Measurements from ENCODE around the gene HCRTR1. TPM values are rescaled to one million over a fixed set of nuclear protein-coding genes. Genes with fewer than 3 reads are reported as not detected.

Gene HCRTR1
- total RNA-seq, 1 experiment from 2014 or later: not detected

DNA sequence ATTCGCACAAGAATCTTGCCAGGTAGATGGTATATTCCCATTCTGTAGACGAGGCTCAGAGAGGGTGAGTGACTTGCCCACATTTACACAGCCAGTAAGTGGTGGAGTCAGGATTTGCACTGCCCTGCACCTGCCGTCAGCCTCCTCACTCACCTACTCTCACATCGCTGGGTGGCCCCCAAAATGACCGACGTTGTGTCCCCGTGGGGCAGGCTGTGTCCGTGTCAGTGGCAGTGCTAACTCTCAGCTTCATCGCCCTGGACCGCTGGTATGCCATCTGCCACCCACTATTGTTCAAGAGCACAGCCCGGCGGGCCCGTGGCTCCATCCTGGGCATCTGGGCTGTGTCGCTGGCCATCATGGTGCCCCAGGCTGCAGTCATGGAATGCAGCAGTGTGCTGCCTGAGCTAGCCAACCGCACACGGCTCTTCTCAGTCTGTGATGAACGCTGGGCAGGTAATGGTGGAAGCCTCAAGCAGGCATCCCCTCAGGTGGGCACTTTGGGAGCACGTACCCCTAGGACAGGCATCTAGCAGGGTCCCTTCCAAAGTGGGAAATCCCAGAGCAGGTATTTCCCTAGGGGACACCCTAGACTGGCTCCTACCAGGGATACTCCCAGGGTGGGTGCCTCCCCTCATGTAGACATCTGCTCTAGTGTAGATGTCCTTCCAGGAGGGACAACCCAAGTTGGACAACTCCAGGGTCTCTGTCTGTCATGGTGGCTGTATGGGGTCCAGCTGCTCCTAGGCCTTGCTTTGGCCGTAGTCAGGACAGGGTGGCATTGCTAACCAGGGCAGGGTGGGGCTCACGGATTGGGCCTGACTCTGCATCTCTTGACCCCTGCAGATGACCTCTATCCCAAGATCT lies 3.4 kb downstream of the HCRTR1 start:
- Histone ChIP-seq H3K9ac (ENCODE audit: low read length) (no peak overlapping the region), H3K79me2 (ENCODE audit: low read length) (no peaks in the 10 kb centered on the region), H3K9me2 (replicated peaks; ENCODE audit: insufficient read depth, low read length) (no peaks in the 10 kb centered on the region), H2AFZ (ENCODE audit: low read length) (no peak overlapping the region), H3K4me2 (ENCODE audit: low read depth, low read length, poor library complexity, severe bottlenecking) (no peak overlapping the region), H4K20me1 (ENCODE audit: insufficient read depth, low read depth, low read length) (no peaks in the 10 kb centered on the region), H3K4me1 (ENCODE audit: low read length) (peaks cover 2% of the 10 kb centered on the region; the same call in 1 of the 2 replicates), H3K4me3 (ENCODE audit: low read length) (no peak overlapping the region), H3K36me3 (ENCODE audit: insufficient read depth, low read length) (no peaks in the 10 kb centered on the region), H3K27me3 (ENCODE audit: low read length) (no peaks in the 10 kb centered on the region), H3K27ac (ENCODE audit: low read length) (no peak overlapping the region), H3K9me3 (ENCODE audit: low read length) (no peaks in the 10 kb centered on the region)
- DNase-seq: no peak

DNA sequence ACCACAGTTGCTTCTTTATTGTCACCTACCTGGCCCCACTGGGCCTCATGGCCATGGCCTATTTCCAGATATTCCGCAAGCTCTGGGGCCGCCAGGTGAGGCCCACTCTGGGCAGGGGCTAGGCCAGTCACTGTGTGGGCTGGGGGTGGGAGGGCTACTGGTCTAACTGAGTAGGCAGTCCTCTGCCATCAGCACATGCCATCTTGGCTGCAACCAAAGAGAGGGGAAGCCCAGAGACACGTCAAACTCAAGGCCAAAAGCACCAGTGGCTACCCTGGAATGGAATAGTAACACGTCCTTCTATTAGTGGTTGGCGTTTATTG lies 4.0 kb downstream of the HCRTR1 start:
- Histone ChIP-seq H3K27ac (ENCODE audit: low read length) (no peak overlapping the region), H3K27me3 (ENCODE audit: low read length) (no peaks in the 10 kb centered on the region), H3K4me3 (ENCODE audit: low read length) (no peak overlapping the region), H3K9ac (ENCODE audit: low read length) (no peak overlapping the region), H3K9me2 (replicated peaks; ENCODE audit: insufficient read depth, low read length) (no peaks in the 10 kb centered on the region), H3K4me2 (ENCODE audit: low read depth, low read length, poor library complexity, severe bottlenecking) (no peak overlapping the region), H3K9me3 (ENCODE audit: low read length) (no peaks in the 10 kb centered on the region), H3K36me3 (ENCODE audit: insufficient read depth, low read length) (no peaks in the 10 kb centered on the region), H2AFZ (ENCODE audit: low read length) (no peak overlapping the region), H3K4me1 (ENCODE audit: low read length) (peaks cover 2% of the 10 kb centered on the region; the same call in 1 of the 2 replicates), H4K20me1 (ENCODE audit: insufficient read depth, low read depth, low read length) (no peaks in the 10 kb centered on the region), H3K79me2 (ENCODE audit: low read length) (no peaks in the 10 kb centered on the region)
- DNase-seq: no peak

- no peak overlapping the region for H3K9ac ChIP-seq (ENCODE audit: low read length)
- H3K36me3 ChIP-seq (ENCODE audit: insufficient read depth, low read length): no peaks in the 10 kb centered on the region
- no peak overlapping the region for H2AFZ ChIP-seq (ENCODE audit: low read length)
- H4K20me1 ChIP-seq (ENCODE audit: insufficient read depth, low read depth, low read length): no peaks in the 10 kb centered on the region
- H3K27me3 ChIP-seq (ENCODE audit: low read length): no peaks in the 10 kb centered on the region
- DNase-seq: no peak
- no peak overlapping the region for H3K4me2 ChIP-seq (ENCODE audit: low read depth, low read length, poor library complexity, severe bottlenecking)
- peaks cover 2% of the 10 kb centered on the region; the same call in 1 of the 2 replicates for H3K4me1 ChIP-seq (ENCODE audit: low read length)
- no peaks in the 10 kb centered on the region for H3K9me2 ChIP-seq (replicated peaks; ENCODE audit: insufficient read depth, low read length)
- H3K4me3 ChIP-seq (ENCODE audit: low read length): no peak overlapping the region
- H3K9me3 ChIP-seq (ENCODE audit: low read length): no peaks in the 10 kb centered on the region
- H3K27ac ChIP-seq (ENCODE audit: low read length): no peak overlapping the region
- H3K79me2 ChIP-seq (ENCODE audit: low read length): no peaks in the 10 kb centered on the region
These were observed 4.6 kb downstream of the HCRTR1 start for GRCh38 chr1:31621847-31622730.

DNA sequence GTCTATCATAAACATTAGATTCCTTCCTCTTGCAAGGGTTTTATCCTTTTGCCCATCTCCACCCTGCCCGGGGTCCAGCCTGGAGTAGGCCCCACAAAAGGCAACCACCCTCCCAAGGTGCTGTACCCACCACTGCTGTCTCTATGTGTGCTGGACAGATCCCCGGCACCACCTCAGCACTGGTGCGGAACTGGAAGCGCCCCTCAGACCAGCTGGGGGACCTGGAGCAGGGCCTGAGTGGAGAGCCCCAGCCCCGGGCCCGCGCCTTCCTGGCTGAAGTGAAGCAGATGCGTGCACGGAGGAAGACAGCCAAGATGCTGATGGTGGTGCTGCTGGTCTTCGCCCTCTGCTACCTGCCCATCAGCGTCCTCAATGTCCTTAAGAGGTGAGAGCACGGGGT lies 5.9 kb downstream of the HCRTR1 start:
- Histone ChIP-seq H3K9me2 (replicated peaks; ENCODE audit: insufficient read depth, low read length) (no peaks in the 10 kb centered on the region), H3K79me2 (ENCODE audit: low read length) (no peaks in the 10 kb centered on the region), H3K4me2 (ENCODE audit: low read depth, low read length, poor library complexity, severe bottlenecking) (no peak overlapping the region), H3K27ac (ENCODE audit: low read length) (no peak overlapping the region), H3K9me3 (ENCODE audit: low read length) (no peaks in the 10 kb centered on the region), H2AFZ (ENCODE audit: low read length) (no peak overlapping the region), H3K4me3 (ENCODE audit: low read length) (no peak overlapping the region), H3K27me3 (ENCODE audit: low read length) (no peaks in the 10 kb centered on the region), H3K9ac (ENCODE audit: low read length) (no peak overlapping the region), H4K20me1 (ENCODE audit: insufficient read depth, low read depth, low read length) (no peaks in the 10 kb centered on the region), H3K4me1 (ENCODE audit: low read length) (no peaks in the 10 kb centered on the region), H3K36me3 (ENCODE audit: insufficient read depth, low read length) (no peaks in the 10 kb centered on the region)
- no peak for DNase-seq

- H3K4me2 ChIP-seq (ENCODE audit: low read depth, low read length, poor library complexity, severe bottlenecking): no peak overlapping the region
- no peaks in the 10 kb centered on the region for H3K79me2 ChIP-seq (ENCODE audit: low read length)
- no peak for DNase-seq
These were observed 6.8 kb downstream of the HCRTR1 start for GRCh38 chr1:31624309-31624708.

DNA sequence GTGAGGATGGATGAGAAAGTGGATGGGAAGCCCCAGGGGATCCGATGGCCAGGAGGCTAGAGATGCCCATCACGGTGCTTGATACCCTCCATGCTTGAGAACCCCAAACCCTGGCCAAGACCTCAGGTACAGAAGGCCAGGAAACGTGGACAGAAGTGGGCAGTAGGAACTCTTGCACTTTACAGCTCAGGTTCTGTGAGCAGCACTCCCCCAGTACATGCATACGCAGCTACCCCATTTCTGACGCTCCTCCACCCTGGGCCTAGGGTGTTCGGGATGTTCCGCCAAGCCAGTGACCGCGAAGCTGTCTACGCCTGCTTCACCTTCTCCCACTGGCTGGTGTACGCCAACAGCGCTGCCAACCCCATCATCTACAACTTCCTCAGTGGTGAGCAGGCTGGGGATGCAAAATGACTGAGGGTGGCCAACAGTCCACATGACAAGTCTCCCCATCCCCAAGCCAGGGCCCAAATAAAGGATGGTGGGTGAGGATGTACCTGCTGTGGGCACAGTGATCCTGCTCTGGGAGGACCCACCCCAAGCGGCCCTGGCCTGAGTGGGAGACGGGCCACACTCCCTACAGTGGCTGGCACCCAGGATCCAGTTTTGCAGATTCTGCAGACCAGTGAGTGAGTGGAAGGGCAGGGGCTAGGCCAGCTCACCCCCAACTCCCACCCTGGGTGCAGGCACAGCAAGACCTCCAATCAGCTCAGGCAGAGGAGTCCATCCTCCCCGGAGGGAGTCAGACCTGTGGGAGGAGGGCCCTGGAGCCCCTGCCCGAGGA lies 7.4 kb downstream of the HCRTR1 start:
- H3K79me2 ChIP-seq (ENCODE audit: low read length): no peaks in the 10 kb centered on the region
- no peaks in the 10 kb centered on the region for H3K4me1 ChIP-seq (ENCODE audit: low read length)
- no peaks in the 10 kb centered on the region for H3K36me3 ChIP-seq (ENCODE audit: insufficient read depth, low read length)
- no peak overlapping the region for H3K9ac ChIP-seq (ENCODE audit: low read length)
- H2AFZ ChIP-seq (ENCODE audit: low read length): no peak overlapping the region
- DNase-seq: no peak
- H4K20me1 ChIP-seq (ENCODE audit: insufficient read depth, low read depth, low read length): no peaks in the 10 kb centered on the region
- H3K4me2 ChIP-seq (ENCODE audit: low read depth, low read length, poor library complexity, severe bottlenecking): no peak overlapping the region
- no peaks in the 10 kb centered on the region for H3K27me3 ChIP-seq (ENCODE audit: low read length)
- no peak overlapping the region for H3K27ac ChIP-seq (ENCODE audit: low read length)
- no peaks in the 10 kb centered on the region for H3K9me3 ChIP-seq (ENCODE audit: low read length)
- H3K4me3 ChIP-seq (ENCODE audit: low read length): no peak overlapping the region
- H3K9me2 ChIP-seq (replicated peaks; ENCODE audit: insufficient read depth, low read length): no peaks in the 10 kb centered on the region

More at GRCh38 chr1:31624309-31624708, 6.8 kb downstream of the HCRTR1 start:
- Histone ChIP-seq H3K9me3 (ENCODE audit: low read length) (no peaks in the 10 kb centered on the region), H3K9ac (ENCODE audit: low read length) (no peak overlapping the region), H3K4me1 (ENCODE audit: low read length) (no peaks in the 10 kb centered on the region), H3K27me3 (ENCODE audit: low read length) (no peaks in the 10 kb centered on the region), H4K20me1 (ENCODE audit: insufficient read depth, low read depth, low read length) (no peaks in the 10 kb centered on the region), H3K36me3 (ENCODE audit: insufficient read depth, low read length) (no peaks in the 10 kb centered on the region), H2AFZ (ENCODE audit: low read length) (no peak overlapping the region), H3K9me2 (replicated peaks; ENCODE audit: insufficient read depth, low read length) (no peaks in the 10 kb centered on the region), H3K27ac (ENCODE audit: low read length) (no peak overlapping the region), H3K4me3 (ENCODE audit: low read length) (no peak overlapping the region)

DNA sequence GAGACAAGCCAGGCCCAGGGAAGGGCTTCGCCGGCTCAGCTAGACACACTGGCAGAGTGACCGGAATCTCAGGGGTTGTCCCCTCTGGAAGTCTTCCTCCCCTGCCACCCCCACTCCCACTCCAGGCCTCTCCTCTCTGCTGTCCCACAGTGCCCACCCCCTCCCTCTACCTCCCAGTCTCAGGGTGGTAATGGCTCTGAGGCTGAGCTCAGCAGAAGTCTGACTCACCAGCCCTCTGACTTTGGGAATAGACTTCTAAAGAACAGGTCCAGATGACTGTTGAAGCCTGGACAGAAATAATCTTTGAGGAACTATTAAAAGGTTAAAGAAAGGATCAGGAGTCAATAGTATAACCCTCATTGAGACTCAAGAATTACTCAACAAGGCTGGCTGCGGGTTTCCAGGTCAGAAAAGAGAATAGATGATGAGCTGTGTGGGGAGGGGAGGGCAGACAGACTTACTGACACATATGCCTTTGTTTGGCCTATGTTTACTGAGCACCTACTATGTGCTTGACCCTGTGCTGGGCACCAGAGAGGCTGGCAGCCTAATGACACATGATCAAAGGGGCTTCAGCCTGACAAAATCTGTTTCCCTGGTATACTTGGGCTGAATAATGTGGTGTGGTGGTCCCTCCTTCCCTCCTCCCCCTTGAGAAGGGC lies 8.2 kb downstream of the HCRTR1 start:
- DNase-seq: no peak
- Histone ChIP-seq H3K27ac (ENCODE audit: low read length) (no peak overlapping the region), H3K9ac (ENCODE audit: low read length) (no peak overlapping the region), H3K9me2 (replicated peaks; ENCODE audit: insufficient read depth, low read length) (no peaks in the 10 kb centered on the region), H3K27me3 (ENCODE audit: low read length) (no peaks in the 10 kb centered on the region), H3K4me2 (ENCODE audit: low read depth, low read length, poor library complexity, severe bottlenecking) (no peak overlapping the region), H4K20me1 (ENCODE audit: insufficient read depth, low read depth, low read length) (no peaks in the 10 kb centered on the region), H3K36me3 (ENCODE audit: insufficient read depth, low read length) (no peaks in the 10 kb centered on the region), H3K4me3 (ENCODE audit: low read length) (no peak overlapping the region), H3K79me2 (ENCODE audit: low read length) (no peaks in the 10 kb centered on the region), H3K9me3 (ENCODE audit: low read length) (no peaks in the 10 kb centered on the region), H2AFZ (ENCODE audit: low read length) (no peak overlapping the region), H3K4me1 (ENCODE audit: low read length) (no peaks in the 10 kb centered on the region)

All from Karpas-422 (cell line).